Neural progenitor cell (in vitro differentiated cells): ENCODE measurements around the gene CYB5A. TPM values are rescaled to one million over a fixed set of nuclear protein-coding genes. Genes with fewer than 3 reads are reported as not detected.

Source experiments
- DNase-seq: peaks from one replicate; pipeline ENCODE4 v3.0.0-alpha.2; 2016; ENCODE audit warnings: low spot score
- H2AFZ ChIP-seq: fragments of 200-600 bp; sonication (generic); replicated peaks from 2 replicates; pipeline ENCODE4 v1.6.1; 2016; ENCODE audit warnings: antibody characterized with exemption
- H3F3A ChIP-seq: fragments of 200-600 bp; sonication (generic); 2 replicates; pipeline ENCODE4 v1.6.1; 2016; ENCODE audit warnings: antibody characterized with exemption, low read depth
- H3K27ac ChIP-seq: fragments of 200-600 bp; sonication (generic); 2 replicates; pipeline ENCODE4 v1.5.1; 2016; ENCODE audit warnings: mild to moderate bottlenecking
- H3K27me3 ChIP-seq: fragments of 200-600 bp; sonication (generic); 2 replicates; pipeline ENCODE4 v1.6.1; 2016; ENCODE audit warnings: mild to moderate bottlenecking, moderate library complexity
- H3K36me3 ChIP-seq: fragments of 200-600 bp; sonication (generic); 2 replicates; pipeline ENCODE4 v1.5.1; 2016
- H3K4me1 ChIP-seq: fragments of 200-600 bp; sonication (generic); 2 replicates; pipeline ENCODE4 v1.6.1; 2016; ENCODE audit warnings: mixed run types
- H3K4me2 ChIP-seq: fragments of 200-600 bp; sonication (generic); 2 replicates; pipeline ENCODE4 v1.6.1; 2016
- H3K4me3 ChIP-seq: fragments of 200-600 bp; sonication (generic); 2 replicates; pipeline ENCODE4 v1.5.1; 2016
- H3K79me2 ChIP-seq: fragments of 200-600 bp; sonication (generic); 2 replicates; pipeline ENCODE4 v1.6.1; 2016; ENCODE audit warnings: low read depth
- H3K9ac ChIP-seq: fragments of 200-600 bp; sonication (generic); 2 replicates; pipeline ENCODE4 v1.6.1; 2016
- H3K9me3 ChIP-seq: fragments of 200-600 bp; sonication (generic); 2 replicates; pipeline ENCODE4 v1.5.1; 2016; ENCODE audit warnings: low read depth
- H4K20me1 ChIP-seq: fragments of 200-600 bp; sonication (generic); 2 replicates; pipeline ENCODE4 v1.6.1; 2016; ENCODE audit warnings: low read depth
- H3K27ac Mint-ChIP-seq: 3 replicates; pipeline ENCODE4 v1.8.0; 2021; ENCODE audit warnings: mixed read lengths
- H3K27me3 Mint-ChIP-seq: 2 replicates; pipeline ENCODE4 v1.8.0; 2022; ENCODE audit warnings: low read depth, mild to moderate bottlenecking, inconsistent platforms, moderate library complexity, mixed read lengths; ENCODE audit not compliant: insufficient read depth
- H3K36me3 Mint-ChIP-seq: 3 replicates; pipeline ENCODE4 v1.8.0; 2021; ENCODE audit warnings: mixed read lengths
- H3K4me1 Mint-ChIP-seq: 3 replicates; pipeline ENCODE4 v1.8.0; 2021; ENCODE audit warnings: mixed read lengths
- H3K4me3 Mint-ChIP-seq: 3 replicates; pipeline ENCODE4 v1.8.0; 2021; ENCODE audit warnings: mild to moderate bottlenecking, moderate library complexity, mixed read lengths
- H3K9me3 Mint-ChIP-seq: 3 replicates; pipeline ENCODE4 v1.8.0; 2020; ENCODE audit warnings: mixed read lengths
- EZH2 ChIP-seq: fragments of 200-600 bp; sonication (generic); IDR thresholded peaks from 2 replicates; pipeline ENCODE4 v1.6.1; 2017; ENCODE audit warnings: antibody characterized with exemption, mild to moderate bottlenecking, moderate library complexity
- EZH2phosphoT487 ChIP-seq: fragments of 200-600 bp; sonication (generic); IDR thresholded peaks from 2 replicates; pipeline ENCODE4 v1.6.1; 2017; ENCODE audit warnings: antibody characterized with exemption
- total RNA-seq: library from RNA; depleted of rRNA; stranded (reverse); fragments of >200 nt; gene quantifications from 2 replicates; pipeline ENCODE4 v1.2.3, GENCODE V29; 2015; ENCODE audit warnings: low replicate concordance
- TF ChIP-seq, protein P1 (sequence below): fragments of 200-600 bp; sonication (generic); IDR thresholded peaks from 2 replicates; pipeline ENCODE4 v1.5.1; 2017; ENCODE audit warnings: antibody characterized with exemption, mild to moderate bottlenecking

Gene CYB5A
- total RNA-seq, 1 donor from 2014 or later, result 33.7 TPM

DNA sequence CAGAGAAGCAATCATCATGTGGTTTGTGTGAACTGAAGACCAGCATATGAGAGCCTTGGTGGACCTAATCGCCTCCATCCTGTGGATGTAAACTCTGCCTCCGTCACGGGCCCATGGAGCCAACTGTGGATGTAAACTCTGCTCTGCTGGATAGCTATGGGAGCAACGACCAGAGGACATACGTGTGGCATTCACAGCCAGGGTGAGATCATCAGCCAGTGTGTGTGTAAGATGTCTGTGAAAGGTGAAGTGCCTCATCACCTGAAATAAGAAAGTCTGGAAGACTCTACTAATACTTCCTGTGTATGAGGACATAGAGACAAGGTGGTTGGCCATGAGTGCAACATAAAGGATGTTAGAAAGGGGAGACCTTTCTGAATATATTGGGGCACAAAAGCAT, 63.5 kb downstream of the CYB5A start:
- DNase-seq, result no peak
- Histone ChIP-seq H3K9me3 (no peaks in the 10 kb centered on the region), H3K79me2 (no peaks in the 10 kb centered on the region), H3K4me2 (no peak overlapping the region), H3K4me3 (no peak overlapping the region), H3K9ac (no peak overlapping the region), H2AFZ (no peak overlapping the region), H3K27ac (no peak overlapping the region), H3K36me3 (no peaks in the 10 kb centered on the region), H3K4me1 (no peaks in the 10 kb centered on the region), H3F3A (no peaks in the 10 kb centered on the region), H4K20me1 (no peaks in the 10 kb centered on the region), H3K27me3 (no peaks in the 10 kb centered on the region)
- H3K4me1 Mint-ChIP-seq, result no peaks in the 10 kb centered on the region
- H3K27me3 Mint-ChIP-seq, result peaks cover 11% of the 10 kb centered on the region
- no peaks in the 10 kb centered on the region for H3K36me3 Mint-ChIP-seq
- no peaks in the 10 kb centered on the region for H3K9me3 Mint-ChIP-seq
- TF ChIP-seq EZH2phosphoT487, result no peak
- TF ChIP-seq EZH2, result no peak
- TF ChIP-seq, protein P1, sequence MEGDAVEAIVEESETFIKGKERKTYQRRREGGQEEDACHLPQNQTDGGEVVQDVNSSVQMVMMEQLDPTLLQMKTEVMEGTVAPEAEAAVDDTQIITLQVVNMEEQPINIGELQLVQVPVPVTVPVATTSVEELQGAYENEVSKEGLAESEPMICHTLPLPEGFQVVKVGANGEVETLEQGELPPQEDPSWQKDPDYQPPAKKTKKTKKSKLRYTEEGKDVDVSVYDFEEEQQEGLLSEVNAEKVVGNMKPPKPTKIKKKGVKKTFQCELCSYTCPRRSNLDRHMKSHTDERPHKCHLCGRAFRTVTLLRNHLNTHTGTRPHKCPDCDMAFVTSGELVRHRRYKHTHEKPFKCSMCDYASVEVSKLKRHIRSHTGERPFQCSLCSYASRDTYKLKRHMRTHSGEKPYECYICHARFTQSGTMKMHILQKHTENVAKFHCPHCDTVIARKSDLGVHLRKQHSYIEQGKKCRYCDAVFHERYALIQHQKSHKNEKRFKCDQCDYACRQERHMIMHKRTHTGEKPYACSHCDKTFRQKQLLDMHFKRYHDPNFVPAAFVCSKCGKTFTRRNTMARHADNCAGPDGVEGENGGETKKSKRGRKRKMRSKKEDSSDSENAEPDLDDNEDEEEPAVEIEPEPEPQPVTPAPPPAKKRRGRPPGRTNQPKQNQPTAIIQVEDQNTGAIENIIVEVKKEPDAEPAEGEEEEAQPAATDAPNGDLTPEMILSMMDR, result no peak
- no peak overlapping the region for H3K27ac Mint-ChIP-seq
- no peak overlapping the region for H3K4me3 Mint-ChIP-seq

DNA sequence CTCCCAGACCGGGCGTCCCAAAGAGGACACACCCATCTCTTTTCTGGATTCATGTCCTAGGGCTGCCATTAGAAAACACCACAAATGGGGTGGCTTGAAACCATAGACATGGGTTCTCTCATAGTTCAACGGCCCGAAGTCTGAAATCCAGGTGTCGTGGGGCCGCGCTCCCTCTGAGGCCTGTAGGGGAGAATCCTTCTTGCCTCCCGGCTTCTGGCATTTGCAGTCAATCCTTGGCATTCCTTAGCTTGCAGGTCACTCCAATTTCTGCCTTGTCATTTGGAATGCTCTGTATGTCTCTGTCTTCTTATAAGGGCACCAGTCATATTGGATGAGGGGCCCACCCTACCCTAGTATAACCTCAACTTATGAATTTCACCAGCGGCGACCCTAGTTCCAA, 65.1 kb downstream of the CYB5A start:
- Histone ChIP-seq H3F3A (no peaks in the 10 kb centered on the region), H4K20me1 (no peaks in the 10 kb centered on the region), H2AFZ (no peak overlapping the region), H3K9ac (no peak overlapping the region), H3K4me3 (no peak overlapping the region), H3K27ac (no peak overlapping the region), H3K9me3 (no peaks in the 10 kb centered on the region), H3K27me3 (no peaks in the 10 kb centered on the region), H3K4me1 (no peaks in the 10 kb centered on the region), H3K4me2 (no peak overlapping the region), H3K79me2 (no peaks in the 10 kb centered on the region), H3K36me3 (no peaks in the 10 kb centered on the region)
- Mint-ChIP-seq H3K36me3 (no peaks in the 10 kb centered on the region), H3K4me1 (no peaks in the 10 kb centered on the region), H3K4me3 (no peak overlapping the region), H3K9me3 (peaks cover 2% of the 10 kb centered on the region), H3K27ac (no peak overlapping the region), H3K27me3 (peaks cover 4% of the 10 kb centered on the region)
- no peak for DNase-seq
- no peak for TF ChIP-seq EZH2
- no peak for TF ChIP-seq EZH2phosphoT487
- TF ChIP-seq, protein P1, result no peak

DNA sequence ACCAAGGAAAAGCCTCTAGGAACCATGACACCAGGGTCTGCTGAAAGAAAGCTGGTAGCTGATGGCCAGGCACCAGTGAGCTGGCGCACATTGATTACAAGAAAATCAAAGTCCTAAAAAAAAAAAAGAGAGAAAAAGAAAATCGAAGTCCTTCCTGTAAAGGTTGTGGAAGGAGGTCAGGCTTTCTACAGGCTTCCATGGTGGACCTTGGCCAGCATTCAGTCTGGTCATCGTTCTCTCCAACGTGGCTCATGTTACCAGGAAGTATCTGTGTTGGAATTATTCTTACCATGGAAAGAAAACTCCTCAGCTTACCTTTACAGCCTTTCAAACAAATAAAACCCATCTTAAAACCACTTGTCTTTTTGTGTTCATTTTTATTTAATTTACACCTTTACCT, 65.6 kb downstream of the CYB5A start:
- Mint-ChIP-seq H3K27ac (no peak overlapping the region), H3K4me3 (no peak overlapping the region)
- H3K79me2 ChIP-seq, result no peaks in the 10 kb centered on the region

More for the DNA sequence above, 65.6 kb downstream of the CYB5A start:
- no peak overlapping the region for H3K4me3 ChIP-seq
- H3K27ac ChIP-seq, result no peak overlapping the region
- no peak overlapping the region for H2AFZ ChIP-seq
- H3K36me3 ChIP-seq, result no peaks in the 10 kb centered on the region
- no peak overlapping the region for H3K9ac ChIP-seq
- TF ChIP-seq EZH2phosphoT487, result no peak
- TF ChIP-seq, protein P1, result no peak
- no peak for TF ChIP-seq EZH2
- no peaks in the 10 kb centered on the region for H3K4me1 ChIP-seq
- H3K27me3 ChIP-seq, result no peaks in the 10 kb centered on the region
- no peaks in the 10 kb centered on the region for H3K4me1 Mint-ChIP-seq
- no peak for DNase-seq
- H3K27me3 Mint-ChIP-seq, result peaks cover 4% of the 10 kb centered on the region
- H3F3A ChIP-seq, result no peaks in the 10 kb centered on the region
- H3K4me2 ChIP-seq, result no peak overlapping the region
- H3K9me3 ChIP-seq, result no peaks in the 10 kb centered on the region
- H3K36me3 Mint-ChIP-seq, result no peaks in the 10 kb centered on the region
- no peaks in the 10 kb centered on the region for H4K20me1 ChIP-seq
- peaks cover 2% of the 10 kb centered on the region for H3K9me3 Mint-ChIP-seq
